Body of pancreas (tissue), 4 donors: ENCODE measurements around the gene HSF5.

ENCODE experiments used
- POLR2A ChIP-seq, 3 donors: fragments of 450-650 bp; IDR thresholded peaks; one replicate each; pipeline ENCODE4 v1.6.1; 2016; ENCODE audit warnings: antibody characterized with exemption in 3 of 3, mild to moderate bottlenecking in 2 of 3
- TF ChIP-seq, protein P1 (sequence below), 7 experiments: fragments of 450-650 bp in 4 of 7; fragments of 200-600 bp in 3 of 7; sonication (generic) in 3 of 7; IDR thresholded peaks; one replicate each; pipeline ENCODE4 v1.5.1; 2016 to 2019; ENCODE audit warnings: antibody characterized with exemption in 7 of 7

DNA sequence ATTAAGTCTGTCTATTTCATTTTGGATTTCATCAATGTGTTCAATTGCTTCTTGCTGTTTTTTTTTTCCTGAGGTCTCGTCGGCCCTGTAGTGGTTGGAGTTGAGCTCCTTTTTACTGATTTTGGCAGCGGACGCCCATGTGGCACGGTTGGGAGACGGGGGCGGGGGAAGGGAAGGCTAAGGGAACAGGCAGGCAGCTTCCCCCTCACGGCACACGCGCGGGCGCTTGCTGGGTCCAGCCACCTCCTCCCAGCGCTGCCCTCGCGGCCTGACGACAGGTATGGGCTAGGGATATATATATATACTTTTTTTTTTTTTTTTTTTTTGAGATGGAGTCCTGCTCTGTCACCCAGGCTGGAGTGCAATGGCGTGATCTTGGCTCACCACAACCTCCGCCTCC, 11.4 kb downstream of the HSF5 start:
- no peak for TF ChIP-seq POLR2A (IDR thresholded peaks at IDR 0.05)
- TF ChIP-seq, protein P1, sequence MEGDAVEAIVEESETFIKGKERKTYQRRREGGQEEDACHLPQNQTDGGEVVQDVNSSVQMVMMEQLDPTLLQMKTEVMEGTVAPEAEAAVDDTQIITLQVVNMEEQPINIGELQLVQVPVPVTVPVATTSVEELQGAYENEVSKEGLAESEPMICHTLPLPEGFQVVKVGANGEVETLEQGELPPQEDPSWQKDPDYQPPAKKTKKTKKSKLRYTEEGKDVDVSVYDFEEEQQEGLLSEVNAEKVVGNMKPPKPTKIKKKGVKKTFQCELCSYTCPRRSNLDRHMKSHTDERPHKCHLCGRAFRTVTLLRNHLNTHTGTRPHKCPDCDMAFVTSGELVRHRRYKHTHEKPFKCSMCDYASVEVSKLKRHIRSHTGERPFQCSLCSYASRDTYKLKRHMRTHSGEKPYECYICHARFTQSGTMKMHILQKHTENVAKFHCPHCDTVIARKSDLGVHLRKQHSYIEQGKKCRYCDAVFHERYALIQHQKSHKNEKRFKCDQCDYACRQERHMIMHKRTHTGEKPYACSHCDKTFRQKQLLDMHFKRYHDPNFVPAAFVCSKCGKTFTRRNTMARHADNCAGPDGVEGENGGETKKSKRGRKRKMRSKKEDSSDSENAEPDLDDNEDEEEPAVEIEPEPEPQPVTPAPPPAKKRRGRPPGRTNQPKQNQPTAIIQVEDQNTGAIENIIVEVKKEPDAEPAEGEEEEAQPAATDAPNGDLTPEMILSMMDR (IDR thresholded peaks at IDR 0.05) = no peak
